OCI-LY7 (cell line): ENCODE results near the gene ITPA. TPM values are rescaled to one million over a fixed set of nuclear protein-coding genes. Genes with fewer than 3 reads are reported as not detected.
"Not testable (repeated sequence)": the region's sequence is repeated elsewhere in the genome, so short reads cannot be mapped to it uniquely, and the experiment has no call there.

ENCODE experiments used
- BruUV-seq: library from RNA; stranded (reverse); fragments of 400-500 nt; replicated peaks from 2 replicates; lab custom pipeline; 2021; lab: Mats Ljungman, UMichigan
- CTCF ChIA-PET: fragments of 300-600 bp; sonication (Branson Sonifier 250); formaldehyde crosslinking; loops from one replicate; lab custom pipeline; 2022; ENCODE audit warnings: antibody characterized with exemption; ENCODE audit not compliant: unreplicated experiment; lab: Charles Lee
- POLR2A ChIA-PET: fragments of 300-600 bp; sonication (Branson Sonifier 250); formaldehyde crosslinking; loops from one replicate; lab custom pipeline; 2022; ENCODE audit warnings: antibody characterized with exemption; lab: Charles Lee
- DNase-seq: peaks from one replicate; pipeline ENCODE4 v3.0.0-alpha.2; 2015; ENCODE audit warnings: low spot score
- H2AFZ ChIP-seq: fragments of 200-600 bp; sonication (generic), shearing (Covaris generic); 2 replicates; pipeline ENCODE4 v1.6.1; 2014; ENCODE audit warnings: mild to moderate bottlenecking, antibody characterized with exemption, low read length, moderate library complexity
- H3K27ac ChIP-seq: fragments of 200-600 bp; sonication (generic); 2 replicates; pipeline ENCODE4 v1.5.1; 2014; ENCODE audit warnings: mixed run types, low read depth, mild to moderate bottlenecking, moderate library complexity, low read length, inconsistent platforms; ENCODE audit not compliant: poor library complexity, severe bottlenecking
- H3K36me3 ChIP-seq: fragments of 200-600 bp; sonication (generic); 2 replicates; pipeline ENCODE4 v1.6.1; 2014; ENCODE audit warnings: mild to moderate bottlenecking, antibody characterized with exemption, low read length, moderate library complexity, mixed read lengths; ENCODE audit not compliant: insufficient read depth
- H3K4me1 ChIP-seq: fragments of 200-600 bp; sonication (generic); 2 replicates; pipeline ENCODE4 v1.5.1; 2014; ENCODE audit warnings: mild to moderate bottlenecking, low read length; ENCODE audit not compliant: insufficient read depth, poor library complexity, severe bottlenecking
- H3K4me2 ChIP-seq: fragments of 200-600 bp; sonication (generic); 2 replicates; pipeline ENCODE4 v1.6.1; 2014; ENCODE audit warnings: mild to moderate bottlenecking, low read length
- H3K4me3 ChIP-seq: fragments of 200-600 bp; sonication (generic); 2 replicates; pipeline ENCODE4 v1.5.1; 2014; ENCODE audit warnings: mild to moderate bottlenecking, low read depth, low read length; ENCODE audit not compliant: poor library complexity, severe bottlenecking
- H3K79me2 ChIP-seq: fragments of 200-600 bp; sonication (generic); 2 replicates; pipeline ENCODE4 v1.6.1; 2016; ENCODE audit warnings: low read depth, mild to moderate bottlenecking, low read length, moderate library complexity, mixed read lengths; ENCODE audit not compliant: insufficient read depth
- H3K9me2 ChIP-seq: fragments of 200-600 bp; sonication (generic); 2 replicates; pipeline ENCODE4 v1.6.1; 2016; ENCODE audit warnings: mild to moderate bottlenecking, low read length, mixed read lengths; ENCODE audit not compliant: insufficient read depth
- H3K9me3 ChIP-seq: fragments of 200-600 bp; sonication (generic); 2 replicates; pipeline ENCODE4 v1.6.1; 2014; ENCODE audit warnings: mild to moderate bottlenecking, mixed run types, low read length, mixed read lengths
- H4K20me1 ChIP-seq: fragments of 200-600 bp; sonication (generic); 2 replicates; pipeline ENCODE4 v1.6.1; 2014; ENCODE audit warnings: mild to moderate bottlenecking, antibody characterized with exemption, low read length, moderate library complexity, mixed read lengths; ENCODE audit not compliant: insufficient read depth
- EZH2phosphoT487 ChIP-seq: fragments of 200-600 bp; sonication (generic); IDR thresholded peaks from 2 replicates; pipeline ENCODE4 v1.6.1; 2018; ENCODE audit warnings: low read depth, borderline replicate concordance, mild to moderate bottlenecking, mixed run types, antibody characterized with exemption, low read length, moderate library complexity, mixed read lengths
- intact Hi-C: fragments of 100-400 bp; cut with micrococcal nuclease; formaldehyde crosslinking; loops from one replicate; pipeline ENCODE4 v1.10.0; 2022; ENCODE audit not compliant: unreplicated experiment
- total RNA-seq, 2 experiments: library from RNA; depleted of rRNA in 1 of 2; stranded (reverse); fragments of >200 nt in 1 of 2; shearing (Covaris generic) in 1 of 2; gene quantifications; 2 replicates each; pipeline ENCODE4 v1.2.3, GENCODE V29; 2014 to 2022
- TF ChIP-seq, protein P1 (sequence below): fragments of 200-600 bp; sonication (generic); conservative IDR thresholded peaks from 2 replicates; pipeline ENCODE4 v1.5.1; 2014; ENCODE audit warnings: mild to moderate bottlenecking, antibody characterized with exemption, low read length, moderate library complexity, mixed read lengths

Gene ITPA
- total RNA-seq, 2 experiments from 2014 or later: 58.0 to 62.4 TPM

DNA sequence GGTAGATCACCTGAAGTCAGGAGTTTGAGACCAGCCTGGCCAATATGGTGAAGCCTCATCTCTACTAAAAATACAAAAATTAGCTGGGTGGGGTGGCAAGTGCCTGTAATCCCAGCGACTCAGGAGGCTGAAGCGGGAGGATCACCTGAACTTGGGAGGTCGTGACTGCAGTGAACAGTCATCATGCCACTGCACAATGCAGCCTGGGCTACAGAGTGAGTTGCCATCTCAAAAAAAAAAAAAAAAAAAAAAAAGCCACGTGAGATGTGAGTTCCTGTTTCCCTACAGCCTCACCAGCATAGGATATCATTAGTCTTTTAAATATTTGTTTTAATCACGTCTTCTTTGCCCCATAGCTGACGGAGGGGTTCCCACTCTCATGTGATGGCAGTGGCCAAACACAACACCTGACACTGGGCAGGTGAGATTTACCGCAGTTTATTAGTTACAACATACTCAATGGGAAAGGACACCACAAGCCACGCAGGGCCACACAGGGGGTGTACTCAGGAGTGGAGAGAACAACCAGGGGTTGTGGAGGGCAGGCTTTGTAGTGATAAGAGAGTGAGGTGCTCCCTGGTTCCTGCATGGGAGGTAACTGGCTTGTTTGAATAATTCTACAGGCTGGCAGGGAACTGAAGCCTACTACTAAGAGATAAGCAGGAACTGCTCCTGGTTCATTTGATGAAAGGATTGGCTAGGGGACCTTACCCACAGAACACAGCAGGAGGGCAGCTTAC is 31.4 kb upstream of the ITPA start:
- DNase-seq: no peak
- Histone ChIP-seq H3K9me3 (no peaks in the 10 kb centered on the region), H2AFZ (peak overlapping the region; percentile 15; the same call in 1 of the 2 replicates), H3K79me2 (no peaks in the 10 kb centered on the region), H4K20me1 (no peaks in the 10 kb centered on the region), H3K4me2 (no peak overlapping the region), H3K4me3 (no peak overlapping the region), H3K9me2 (no peaks in the 10 kb centered on the region), H3K4me1 (peaks cover 19% of the 10 kb centered on the region), H3K27ac (no peak overlapping the region), H3K36me3 (no peaks in the 10 kb centered on the region)
- ChIA-PET POLR2A (interaction anchor here (0.7 kb wide), 2 partner anchors 21 to 329 kb away, joined by 3 to 4 read pairs; no protein-coding TSS in a partner anchor), CTCF (no interaction called here)
- BruUV-seq: no TSS peak
- intact Hi-C loops: no loop called here
- no peak for TF ChIP-seq EZH2phosphoT487
- TF ChIP-seq, protein P1, sequence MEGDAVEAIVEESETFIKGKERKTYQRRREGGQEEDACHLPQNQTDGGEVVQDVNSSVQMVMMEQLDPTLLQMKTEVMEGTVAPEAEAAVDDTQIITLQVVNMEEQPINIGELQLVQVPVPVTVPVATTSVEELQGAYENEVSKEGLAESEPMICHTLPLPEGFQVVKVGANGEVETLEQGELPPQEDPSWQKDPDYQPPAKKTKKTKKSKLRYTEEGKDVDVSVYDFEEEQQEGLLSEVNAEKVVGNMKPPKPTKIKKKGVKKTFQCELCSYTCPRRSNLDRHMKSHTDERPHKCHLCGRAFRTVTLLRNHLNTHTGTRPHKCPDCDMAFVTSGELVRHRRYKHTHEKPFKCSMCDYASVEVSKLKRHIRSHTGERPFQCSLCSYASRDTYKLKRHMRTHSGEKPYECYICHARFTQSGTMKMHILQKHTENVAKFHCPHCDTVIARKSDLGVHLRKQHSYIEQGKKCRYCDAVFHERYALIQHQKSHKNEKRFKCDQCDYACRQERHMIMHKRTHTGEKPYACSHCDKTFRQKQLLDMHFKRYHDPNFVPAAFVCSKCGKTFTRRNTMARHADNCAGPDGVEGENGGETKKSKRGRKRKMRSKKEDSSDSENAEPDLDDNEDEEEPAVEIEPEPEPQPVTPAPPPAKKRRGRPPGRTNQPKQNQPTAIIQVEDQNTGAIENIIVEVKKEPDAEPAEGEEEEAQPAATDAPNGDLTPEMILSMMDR: no peak

DNA sequence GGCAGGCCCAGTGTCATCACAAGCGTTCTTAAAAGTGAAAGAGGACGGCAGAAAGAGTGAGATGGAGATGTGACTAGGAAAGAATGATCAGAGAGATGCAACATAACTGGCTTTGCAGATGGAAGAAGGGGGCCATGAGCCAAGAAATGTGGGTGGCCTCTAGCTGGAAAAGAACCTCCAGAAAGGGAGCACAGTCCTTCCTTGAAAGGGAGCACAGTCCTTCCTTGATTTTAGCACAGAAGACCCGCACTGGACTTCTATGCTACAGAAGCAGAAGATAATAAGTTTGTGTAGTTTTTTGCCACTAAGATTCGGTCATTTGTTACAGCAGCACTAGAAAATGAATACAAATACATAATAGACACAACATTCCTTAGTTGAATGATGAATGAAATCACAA is 29.0 kb upstream of the ITPA start:
- no peaks in the 10 kb centered on the region for H3K9me2 ChIP-seq
- peaks cover 3% of the 10 kb centered on the region for H3K4me1 ChIP-seq
- H2AFZ ChIP-seq: no peak overlapping the region
- H3K4me3 ChIP-seq: no peak overlapping the region
- DNase-seq: no peak
- no TSS peak for BruUV-seq
- intact Hi-C loops: no loop called here
- no peaks in the 10 kb centered on the region for H3K79me2 ChIP-seq
- H3K4me2 ChIP-seq: no peak overlapping the region
- no peaks in the 10 kb centered on the region for H3K36me3 ChIP-seq
- ChIA-PET CTCF (no interaction called here), POLR2A (no interaction called here)
- H4K20me1 ChIP-seq: no peaks in the 10 kb centered on the region
- no peak overlapping the region for H3K27ac ChIP-seq
- TF ChIP-seq, protein P1: no peak
- no peak for TF ChIP-seq EZH2phosphoT487
- H3K9me3 ChIP-seq: no peaks in the 10 kb centered on the region

DNA sequence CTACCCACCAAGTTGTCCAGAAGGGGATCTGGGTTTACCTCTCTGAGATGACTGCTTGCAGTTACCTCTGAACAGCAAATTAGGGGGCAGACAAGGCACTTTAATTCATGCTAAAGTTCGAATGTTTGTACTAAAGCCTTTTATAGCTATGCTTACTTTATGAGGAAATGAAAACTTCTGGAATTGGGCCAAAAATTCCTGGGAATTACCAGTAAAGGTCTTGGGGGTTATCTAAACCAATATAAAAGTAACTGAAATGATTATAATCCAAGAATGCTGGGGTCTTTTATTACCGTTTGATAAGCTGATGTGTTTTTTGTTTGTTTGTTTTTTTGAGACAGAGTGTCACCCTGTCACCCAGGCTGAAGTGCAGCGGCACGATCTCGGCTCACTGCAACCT is 28.0 kb upstream of the ITPA start:
- Histone ChIP-seq H3K4me3 (no peak overlapping the region), H3K36me3 (no peaks in the 10 kb centered on the region), H3K4me2 (no peak overlapping the region), H3K4me1 (no peaks in the 10 kb centered on the region), H2AFZ (no peak overlapping the region), H3K9me2 (no peaks in the 10 kb centered on the region), H3K27ac (no peak overlapping the region), H3K79me2 (no peaks in the 10 kb centered on the region), H4K20me1 (no peaks in the 10 kb centered on the region), H3K9me3 (no peaks in the 10 kb centered on the region)
- intact Hi-C loops: no loop called here
- DNase-seq: no peak
- BruUV-seq: no TSS peak
- ChIA-PET POLR2A (no interaction called here), CTCF (no interaction called here)
- no peak for TF ChIP-seq EZH2phosphoT487
- TF ChIP-seq, protein P1: no peak

DNA sequence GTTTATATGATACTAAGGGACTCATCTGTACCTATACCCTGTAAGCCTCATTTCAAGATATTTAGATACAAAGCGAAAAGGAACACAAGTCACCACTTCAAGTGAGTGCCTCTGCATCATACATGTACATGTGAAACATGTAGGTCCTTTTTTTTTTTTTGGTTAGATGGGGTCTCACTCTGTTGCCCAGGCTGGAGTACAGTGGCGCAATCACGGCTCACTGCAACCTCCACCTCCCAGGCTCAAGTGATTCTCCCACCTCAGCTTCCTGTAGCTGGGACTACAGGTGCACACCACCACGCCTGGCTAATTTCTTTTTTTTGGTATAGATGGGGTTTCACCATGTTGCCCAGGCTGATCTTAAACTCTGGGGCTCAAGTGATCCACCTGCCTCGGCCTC is 26.9 kb upstream of the ITPA start:
- H3K27ac ChIP-seq, H4K20me1 ChIP-seq, BruUV-seq, H3K9me2 ChIP-seq, DNase-seq, H3K9me3 ChIP-seq, H3K4me3 ChIP-seq, intact Hi-C loops, H3K36me3 ChIP-seq, H3K4me2 ChIP-seq, H3K4me1 ChIP-seq, H3K79me2 ChIP-seq, H2AFZ ChIP-seq: not testable (repeated sequence)
- CTCF ChIA-PET: interaction anchor here (0.6 kb wide), 1 partner anchor 319 kb away, joined by 3 read pairs; no protein-coding TSS in a partner anchor
- POLR2A ChIA-PET: interaction anchor here (0.6 kb wide), 1 partner anchor 22 kb away, joined by 3 read pairs; no protein-coding TSS in a partner anchor
